LNCaP clone FGC (cell line): ENCODE results near the gene TBCK.

Experiments
- DNase-seq: peaks from one replicate; pipeline ENCODE4 v3.0.0-alpha.2; 2011; ENCODE audit warnings: low read depth
- H3K4me3 ChIP-seq: 2 replicates; pipeline ENCODE4 v1.5.1; 2011; ENCODE audit warnings: mild to moderate bottlenecking, low read depth, low read length, control low read depth
- CTCF ChIP-seq: IDR thresholded peaks from 2 replicates; pipeline ENCODE4 v1.5.1; 2012; ENCODE audit warnings: mild to moderate bottlenecking; ENCODE audit not compliant: control insufficient read depth, insufficient read depth; ENCODE audit errors: extremely low read depth

Gene TBCK

GRCh38 chr4:106303548-106304281 lies 12.3 kb downstream of the TBCK start:
- TF ChIP-seq CTCF: no peak
- DNase-seq: no peak
- H3K4me3 ChIP-seq: no peak overlapping the region

- no peak for DNase-seq
- H3K4me3 ChIP-seq: no peak overlapping the region
- TF ChIP-seq CTCF: no peak
Observed at GRCh38 chr4:106302062-106302438, 14.0 kb downstream of the TBCK start.

GRCh38 chr4:106301393-106302061 lies 14.5 kb downstream of the TBCK start:
- DNase-seq: no peak
- TF ChIP-seq CTCF: no peak
- H3K4me3 ChIP-seq: no peak overlapping the region

GRCh38 chr4:106299977-106300376 lies 16.0 kb downstream of the TBCK start:
- no peak overlapping the region for H3K4me3 ChIP-seq
- no peak for DNase-seq
- TF ChIP-seq CTCF: no peak

- H3K4me3 ChIP-seq: no peak overlapping the region
- TF ChIP-seq CTCF: no peak
- DNase-seq: no peak
Observed at GRCh38 chr4:106297245-106298035, 18.6 kb downstream of the TBCK start.

- no peak for DNase-seq
- no peak for TF ChIP-seq CTCF
- no peak overlapping the region for H3K4me3 ChIP-seq
Observed at GRCh38 chr4:106294062-106294461, 21.9 kb downstream of the TBCK start.
